Chondrocyte (in vitro differentiated cells): ENCODE results near the gene FCGBP. TPM values are rescaled to one million over a fixed set of nuclear protein-coding genes. Genes with fewer than 3 reads are reported as not detected.
A peak's percentile ranks its signal among the peaks of the same experiment; 100 is the strongest.

Source experiments
- DNase-seq: peaks from one replicate; pipeline ENCODE4 v3.0.0; 2021; ENCODE audit warnings: mixed read lengths, low spot score
- H3K27ac Mint-ChIP-seq: one replicate; pipeline ENCODE4 v1.8.0; 2021; ENCODE audit warnings: mild to moderate bottlenecking, moderate library complexity, mixed read lengths; ENCODE audit not compliant: unreplicated experiment
- H3K27me3 Mint-ChIP-seq: 2 replicates; pipeline ENCODE4 v1.8.0; 2021; ENCODE audit warnings: low read depth, mixed read lengths
- H3K36me3 Mint-ChIP-seq: 2 replicates; pipeline ENCODE4 v1.8.0; 2021; ENCODE audit warnings: low read depth, mixed read lengths
- H3K4me1 Mint-ChIP-seq: 2 replicates; pipeline ENCODE4 v1.8.0; 2021; ENCODE audit warnings: low read depth, mild to moderate bottlenecking, mixed read lengths
- H3K4me3 Mint-ChIP-seq: one replicate; pipeline ENCODE4 v1.8.0; 2021; ENCODE audit warnings: mild to moderate bottlenecking, moderate library complexity, mixed read lengths; ENCODE audit not compliant: unreplicated experiment
- H3K9me3 Mint-ChIP-seq: 2 replicates; pipeline ENCODE4 v1.8.0; 2021; ENCODE audit warnings: low read depth, mixed read lengths
- total RNA-seq: library from RNA; stranded (reverse); gene quantifications from 3 replicates; pipeline ENCODE4 v1.2.1, GENCODE V29; 2021
- TF ChIP-seq, protein P1 (sequence below): fragments of 200-600 bp; sonication (generic); IDR thresholded peaks from 2 replicates; pipeline ENCODE4 v1.5.0; 2021; ENCODE audit warnings: antibody characterized with exemption, mild to moderate bottlenecking, moderate library complexity

The FCGBP gene
- total RNA-seq, 1 donor from 2014 or later, result 0.42 TPM

DNA sequence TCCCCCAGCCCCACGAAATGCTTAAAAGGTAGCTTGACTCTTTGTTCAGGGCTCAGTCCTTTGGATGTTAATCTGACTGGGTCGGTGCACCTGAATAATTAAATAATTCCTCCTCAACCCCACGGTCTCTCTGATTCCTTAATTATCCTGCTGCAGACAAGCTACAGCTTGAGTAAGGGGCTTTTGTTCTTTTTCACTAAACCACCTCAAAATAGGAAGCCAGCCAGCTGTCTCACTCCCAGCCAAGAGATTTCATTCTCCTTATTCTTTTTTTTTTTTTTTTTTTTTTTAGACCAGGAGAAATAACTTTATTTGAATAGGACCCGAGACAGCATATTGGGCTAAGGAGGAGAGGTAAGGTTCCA, 7.9 kb upstream of the FCGBP start:
- TF ChIP-seq, protein P1, sequence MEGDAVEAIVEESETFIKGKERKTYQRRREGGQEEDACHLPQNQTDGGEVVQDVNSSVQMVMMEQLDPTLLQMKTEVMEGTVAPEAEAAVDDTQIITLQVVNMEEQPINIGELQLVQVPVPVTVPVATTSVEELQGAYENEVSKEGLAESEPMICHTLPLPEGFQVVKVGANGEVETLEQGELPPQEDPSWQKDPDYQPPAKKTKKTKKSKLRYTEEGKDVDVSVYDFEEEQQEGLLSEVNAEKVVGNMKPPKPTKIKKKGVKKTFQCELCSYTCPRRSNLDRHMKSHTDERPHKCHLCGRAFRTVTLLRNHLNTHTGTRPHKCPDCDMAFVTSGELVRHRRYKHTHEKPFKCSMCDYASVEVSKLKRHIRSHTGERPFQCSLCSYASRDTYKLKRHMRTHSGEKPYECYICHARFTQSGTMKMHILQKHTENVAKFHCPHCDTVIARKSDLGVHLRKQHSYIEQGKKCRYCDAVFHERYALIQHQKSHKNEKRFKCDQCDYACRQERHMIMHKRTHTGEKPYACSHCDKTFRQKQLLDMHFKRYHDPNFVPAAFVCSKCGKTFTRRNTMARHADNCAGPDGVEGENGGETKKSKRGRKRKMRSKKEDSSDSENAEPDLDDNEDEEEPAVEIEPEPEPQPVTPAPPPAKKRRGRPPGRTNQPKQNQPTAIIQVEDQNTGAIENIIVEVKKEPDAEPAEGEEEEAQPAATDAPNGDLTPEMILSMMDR, result no peak
- Mint-ChIP-seq H3K4me1 (peaks cover 22% of the 10 kb centered on the region), H3K27me3 (no peaks in the 10 kb centered on the region), H3K9me3 (peaks cover 20% of the 10 kb centered on the region), H3K27ac (no peak overlapping the region), H3K4me3 (no peak overlapping the region), H3K36me3 (no peaks in the 10 kb centered on the region)
- DNase-seq, result no peak

DNA sequence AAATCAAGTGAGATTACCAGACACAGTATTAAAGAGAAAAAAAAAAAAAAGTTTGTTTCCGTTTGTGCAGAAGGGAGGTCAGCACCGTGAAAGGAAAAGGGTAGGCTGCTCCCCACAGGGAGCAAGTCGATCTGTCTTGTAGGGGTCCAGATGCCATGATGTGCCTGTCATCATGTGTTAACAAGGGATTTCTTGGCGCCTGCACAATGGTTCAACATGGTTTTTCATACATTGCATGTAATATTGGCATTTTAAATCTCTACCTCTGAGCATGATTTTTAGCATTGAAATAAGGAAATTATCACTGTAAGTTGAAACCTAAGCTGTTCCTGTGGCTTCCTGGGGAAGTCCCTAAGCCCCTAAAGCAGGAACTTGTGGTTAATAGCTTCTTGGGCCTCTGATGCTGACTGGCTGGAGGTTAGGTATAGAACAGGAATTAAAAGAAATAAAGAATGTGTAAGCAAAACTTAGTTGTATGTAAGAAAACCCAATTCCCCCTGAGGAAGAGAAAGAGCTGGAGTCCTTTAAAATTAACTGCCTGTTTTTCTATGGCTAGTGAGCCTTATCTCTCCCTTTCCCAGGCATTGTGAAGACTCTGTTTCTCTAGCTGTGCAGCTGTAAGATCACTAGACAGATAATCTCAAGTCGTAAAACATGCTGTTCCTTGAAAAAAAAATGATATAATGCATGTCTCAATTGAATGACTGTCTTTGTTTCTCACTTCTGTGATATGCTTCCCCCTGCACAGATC, 7.4 kb upstream of the FCGBP start:
- DNase-seq, result no peak
- H3K4me1 Mint-ChIP-seq, result peaks cover 22% of the 10 kb centered on the region
- no peak overlapping the region for H3K4me3 Mint-ChIP-seq
- no peaks in the 10 kb centered on the region for H3K27me3 Mint-ChIP-seq
- TF ChIP-seq, protein P1, result no peak
- H3K36me3 Mint-ChIP-seq, result no peaks in the 10 kb centered on the region
- H3K9me3 Mint-ChIP-seq, result peaks cover 20% of the 10 kb centered on the region
- peak overlapping the region; percentile 22 for H3K27ac Mint-ChIP-seq

DNA sequence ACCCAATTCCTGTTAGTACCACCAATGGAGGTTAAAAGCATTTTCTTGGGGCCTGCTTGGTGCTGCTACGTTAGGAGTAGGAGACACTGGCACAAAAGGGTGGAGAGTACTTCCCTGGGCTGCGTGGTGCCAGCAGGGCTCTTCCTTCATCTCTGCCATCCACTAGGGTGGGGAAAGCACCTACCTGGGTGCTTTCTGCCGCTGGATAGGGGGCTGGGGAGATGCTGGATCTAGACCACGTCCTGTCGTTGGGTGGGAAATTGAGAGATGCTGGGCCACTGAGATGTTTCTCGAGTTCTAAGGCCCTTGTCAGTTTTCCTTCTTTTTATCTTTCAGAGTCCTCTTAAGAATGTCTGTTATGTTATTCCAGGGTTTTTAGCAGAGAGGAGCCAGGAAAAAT, 6.7 kb upstream of the FCGBP start:
- Mint-ChIP-seq H3K9me3 (peaks cover 20% of the 10 kb centered on the region), H3K36me3 (no peaks in the 10 kb centered on the region), H3K27ac (peak overlapping the region; percentile 22), H3K27me3 (no peaks in the 10 kb centered on the region), H3K4me3 (no peak overlapping the region), H3K4me1 (peaks cover 22% of the 10 kb centered on the region)
- TF ChIP-seq, protein P1, result no peak
- DNase-seq, result no peak

DNA sequence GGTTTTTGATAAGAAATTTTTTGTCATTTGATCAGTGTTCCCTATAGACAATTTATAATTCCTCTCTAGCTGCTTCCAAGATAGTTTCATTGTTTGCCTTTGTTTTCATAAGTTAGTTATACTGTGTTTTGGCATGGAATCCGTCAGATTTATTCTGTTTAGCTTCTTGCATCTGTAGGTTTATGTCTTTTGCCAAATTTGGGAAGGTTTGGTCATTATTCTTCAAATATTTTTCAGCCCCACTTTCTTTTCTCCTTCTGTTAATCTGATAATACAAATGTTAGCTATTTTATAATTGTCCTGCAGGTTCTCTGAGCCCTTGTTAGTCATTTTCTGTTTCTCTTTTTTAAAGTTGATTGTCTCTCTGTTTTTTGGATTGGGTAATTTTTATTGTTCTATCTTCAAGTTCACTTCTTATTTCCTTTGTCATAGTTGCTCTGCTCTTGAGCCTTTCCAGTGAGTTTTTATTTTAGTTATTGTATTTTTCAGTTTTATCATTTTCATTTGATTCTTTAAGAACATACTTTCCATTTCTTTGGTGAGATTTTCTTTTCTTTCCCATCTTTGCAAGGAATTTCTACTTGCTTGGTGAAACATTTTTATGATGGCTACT, 5.9 kb upstream of the FCGBP start:
- Mint-ChIP-seq H3K4me1 (peaks cover 22% of the 10 kb centered on the region), H3K27ac (no peak overlapping the region), H3K4me3 (no peak overlapping the region), H3K27me3 (no peaks in the 10 kb centered on the region), H3K9me3 (peaks cover 20% of the 10 kb centered on the region), H3K36me3 (no peaks in the 10 kb centered on the region)
- no peak for DNase-seq
- TF ChIP-seq, protein P1, result no peak

DNA sequence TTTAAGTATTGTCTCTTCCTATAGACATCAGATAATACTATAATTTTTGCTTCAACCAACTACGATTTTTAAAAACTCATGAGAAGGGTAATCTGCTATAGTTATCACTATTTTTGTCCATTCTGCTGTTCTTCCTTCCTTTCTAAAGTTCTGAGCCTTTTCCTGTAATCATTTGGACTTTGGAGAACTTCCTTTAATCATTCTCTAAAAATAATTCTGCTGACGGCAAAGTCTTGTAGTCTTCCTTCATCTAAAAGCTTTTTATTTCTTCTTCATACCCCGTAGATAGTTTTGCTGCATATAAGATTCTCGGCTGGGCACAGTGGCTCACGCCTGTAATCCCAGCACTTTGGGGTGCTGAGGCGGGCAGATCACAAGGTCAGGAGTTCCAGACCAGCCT, 5.1 kb upstream of the FCGBP start:
- H3K4me3 Mint-ChIP-seq, result no peak overlapping the region
- peaks cover 20% of the 10 kb centered on the region for H3K9me3 Mint-ChIP-seq
- no peaks in the 10 kb centered on the region for H3K27me3 Mint-ChIP-seq
- H3K4me1 Mint-ChIP-seq, result peaks cover 22% of the 10 kb centered on the region
- TF ChIP-seq, protein P1, result no peak
- H3K27ac Mint-ChIP-seq, result no peak overlapping the region
- DNase-seq, result no peak
- no peaks in the 10 kb centered on the region for H3K36me3 Mint-ChIP-seq
